G401 (cell line): ENCODE results near the gene NUP50. TPM values are rescaled to one million over a fixed set of nuclear protein-coding genes. Genes with fewer than 3 reads are reported as not detected.
A peak's percentile ranks its signal among the peaks of the same experiment; 100 is the strongest.

Source experiments
- DNase-seq: peaks from one replicate; pipeline ENCODE4 v3.0.0-alpha.2; 2015; ENCODE audit warnings: low spot score
- in situ Hi-C: cut with HindIII; loops from 2 replicates; pipeline ENCODE4 v1.10.0; 2016; ENCODE audit warnings: low sequenced_read_pairs, mixed read lengths
- total RNA-seq: library from RNA; depleted of rRNA; stranded (reverse); fragments of >200 nt; shearing (Covaris generic); gene quantifications from 2 replicates; pipeline ENCODE4 v1.2.3, GENCODE V29; 2014; rRNA removed

Gene NUP50
- total RNA-seq: 46.0 and 51.9 TPM in 2 replicates

- in situ Hi-C loops: no loop called here
Observed at GRCh38 chr22:45163451-45164269, at the start of gene NUP50. Gene NUP50, plus strand, starts transcription at chr22:45163925. Its CDS starts 4,253 bp downstream, at chr22:45168178.

GRCh38 chr22:45120440-45120839, 43.3 kb upstream of the NUP50 start:
- in situ Hi-C loops: no loop called here
- no peak for DNase-seq

More at GRCh38 chr22:45163451-45164269, at the start of gene NUP50:
- peak; percentile 90 for DNase-seq

- DNase-seq: no peak
- in situ Hi-C loops: no loop called here
Observed at GRCh38 chr22:45120931-45121330, 42.8 kb upstream of the NUP50 start.

- in situ Hi-C loops: no loop called here
- DNase-seq: no peak
Observed at GRCh38 chr22:45124176-45124847, 39.4 kb upstream of the NUP50 start.

- DNase-seq: no peak
- in situ Hi-C loops: no loop called here
Observed at GRCh38 chr22:45125188-45125587, 38.5 kb upstream of the NUP50 start.

GRCh38 chr22:45127866-45128265, 35.9 kb upstream of the NUP50 start:
- no peak for DNase-seq

GRCh38 chr22:45129703-45130524, 33.8 kb upstream of the NUP50 start:
- in situ Hi-C loops: no loop called here
- no peak for DNase-seq

More at GRCh38 chr22:45127866-45128265, 35.9 kb upstream of the NUP50 start:
- in situ Hi-C loops: no loop called here

- in situ Hi-C loops: no loop called here
- DNase-seq: no peak
Observed at GRCh38 chr22:45130891-45131290, 32.8 kb upstream of the NUP50 start.

- in situ Hi-C loops: no loop called here
- DNase-seq: no peak
Observed at GRCh38 chr22:45131749-45132148, 32.0 kb upstream of the NUP50 start.

- DNase-seq: no peak
- in situ Hi-C loops: no loop called here
Observed at GRCh38 chr22:45134313-45134712, 29.4 kb upstream of the NUP50 start.

- in situ Hi-C loops: no loop called here
- DNase-seq: no peak
Observed at GRCh38 chr22:45136594-45136993, 27.1 kb upstream of the NUP50 start.

- in situ Hi-C loops: no loop called here
- no peak for DNase-seq
Observed at GRCh38 chr22:45139693-45140092, 24.0 kb upstream of the NUP50 start.

- no peak for DNase-seq
- in situ Hi-C loops: no loop called here
Observed at GRCh38 chr22:45142376-45142775, 21.3 kb upstream of the NUP50 start.

- in situ Hi-C loops: no loop called here
- DNase-seq: no peak
Observed at GRCh38 chr22:45144916-45145315, 18.8 kb upstream of the NUP50 start.

GRCh38 chr22:45149671-45150070, 14.1 kb upstream of the NUP50 start:
- DNase-seq: no peak
- in situ Hi-C loops: no loop called here

GRCh38 chr22:45150139-45150538, 13.6 kb upstream of the NUP50 start:
- DNase-seq: no peak
- in situ Hi-C loops: no loop called here

GRCh38 chr22:45151503-45151902, 12.2 kb upstream of the NUP50 start:
- in situ Hi-C loops: no loop called here

GRCh38 chr22:45154383-45154782, 9.3 kb upstream of the NUP50 start:
- DNase-seq: no peak
- in situ Hi-C loops: no loop called here

More at GRCh38 chr22:45151503-45151902, 12.2 kb upstream of the NUP50 start:
- DNase-seq: no peak

- no peak for DNase-seq
- in situ Hi-C loops: no loop called here
Observed at GRCh38 chr22:45155050-45155840, 8.5 kb upstream of the NUP50 start.
